Activated B cell treated with CpG ODN at 0.5 μM for 24 hours (primary cell): ENCODE data around the gene FBXL4. TPM values are rescaled to one million over a fixed set of nuclear protein-coding genes. Genes with fewer than 3 reads are reported as not detected.

Source experiments
- ATAC-seq: fragments of 200-7000 bp; cut with Tn5 transposase; one replicate; pipeline ENCODE4 v1.10.0; 2021; ENCODE audit warnings: low read depth, mild to moderate bottlenecking, moderate library complexity
- CTCF ChIA-PET: fragments of 350-600 bp; sonication (Branson Sonifier 250); formaldehyde crosslinking; loops from one replicate; lab custom pipeline; 2021; ENCODE audit warnings: antibody characterized with exemption; lab: Charles Lee
- POLR2A ChIA-PET: fragments of 350-600 bp; sonication (Branson Sonifier 250); formaldehyde crosslinking; loops from one replicate; lab custom pipeline; 2021; ENCODE audit warnings: antibody characterized with exemption; lab: Charles Lee
- DNase-seq: peaks from one replicate; pipeline ENCODE4 v3.0.0; 2022
- H3K27ac Mint-ChIP-seq: one replicate; pipeline ENCODE4 v1.8.0; 2020; ENCODE audit warnings: mixed read lengths
- H3K27me3 Mint-ChIP-seq: one replicate; pipeline ENCODE4 v1.8.0; 2021; ENCODE audit warnings: mixed read lengths
- H3K36me3 Mint-ChIP-seq: one replicate; pipeline ENCODE4 v1.8.0; 2021; ENCODE audit warnings: low read depth, mixed read lengths
- H3K4me1 Mint-ChIP-seq: one replicate; pipeline ENCODE4 v1.8.0; 2021; ENCODE audit warnings: mixed read lengths
- H3K4me3 Mint-ChIP-seq: one replicate; pipeline ENCODE4 v1.8.0; 2020; ENCODE audit warnings: mild to moderate bottlenecking, mixed read lengths
- H3K9me3 Mint-ChIP-seq: one replicate; pipeline ENCODE4 v1.8.0; 2020; ENCODE audit warnings: mixed read lengths
- CTCF ChIP-seq: fragments of 200-600 bp; IDR thresholded peaks from one replicate; pipeline ENCODE4 v1.8.0; 2022; ENCODE audit warnings: antibody characterized with exemption, mild to moderate bottlenecking
- intact Hi-C: fragments of 100-400 bp; cut with micrococcal nuclease; formaldehyde crosslinking; loops from one replicate; pipeline ENCODE4 v1.15.1; 2024
- total RNA-seq: library from RNA; stranded (reverse); gene quantifications from 2 replicates; pipeline ENCODE4 v1.2.3, GENCODE V29; 2022

Gene FBXL4
- total RNA-seq, 1 donor from 2014 or later = 10.8 TPM

DNA sequence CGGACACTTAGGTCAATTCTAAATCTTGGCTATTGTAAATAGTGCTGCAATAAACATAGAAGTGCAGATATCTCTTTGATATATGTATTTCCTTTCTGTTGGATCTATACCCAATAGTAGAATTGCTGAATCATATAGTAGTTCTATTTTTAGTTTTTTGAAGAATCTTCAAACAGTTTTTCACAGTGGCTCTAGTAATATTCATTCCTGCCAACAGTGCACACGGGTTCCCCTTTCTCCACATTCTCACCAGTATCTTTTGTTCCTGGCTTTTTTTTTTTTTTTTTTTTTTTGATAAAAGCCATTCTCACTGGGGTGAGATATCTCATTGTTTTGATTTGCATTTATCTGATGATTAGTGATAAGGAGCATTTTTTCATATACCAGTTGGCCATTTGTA is 1.8 kb upstream of the FBXL4 start:
- H3K4me1 Mint-ChIP-seq = peaks cover 29% of the 10 kb centered on the region
- peaks cover 7% of the 10 kb centered on the region for H3K9me3 Mint-ChIP-seq
- peaks cover 1% of the 10 kb centered on the region for H3K27me3 Mint-ChIP-seq
- peaks cover 5% of the 10 kb centered on the region for H3K36me3 Mint-ChIP-seq
- ChIA-PET CTCF (no interaction called here), POLR2A (interaction anchor here (0.7 kb wide), 1 partner anchor 16 kb away, joined by 14 read pairs; no protein-coding TSS in a partner anchor)
- no peak overlapping the region for H3K4me3 Mint-ChIP-seq
- H3K27ac Mint-ChIP-seq = no peak overlapping the region
- ATAC-seq (no peak), DNase-seq (no peak)
- TF ChIP-seq CTCF = no peak
- intact Hi-C loops = loop anchor here (5.0 to 10.0 kb wide), 6 partner anchors 102 to 1935 kb away; partner anchors contain the start of genes ASCC3, CCNC and PNISR

DNA sequence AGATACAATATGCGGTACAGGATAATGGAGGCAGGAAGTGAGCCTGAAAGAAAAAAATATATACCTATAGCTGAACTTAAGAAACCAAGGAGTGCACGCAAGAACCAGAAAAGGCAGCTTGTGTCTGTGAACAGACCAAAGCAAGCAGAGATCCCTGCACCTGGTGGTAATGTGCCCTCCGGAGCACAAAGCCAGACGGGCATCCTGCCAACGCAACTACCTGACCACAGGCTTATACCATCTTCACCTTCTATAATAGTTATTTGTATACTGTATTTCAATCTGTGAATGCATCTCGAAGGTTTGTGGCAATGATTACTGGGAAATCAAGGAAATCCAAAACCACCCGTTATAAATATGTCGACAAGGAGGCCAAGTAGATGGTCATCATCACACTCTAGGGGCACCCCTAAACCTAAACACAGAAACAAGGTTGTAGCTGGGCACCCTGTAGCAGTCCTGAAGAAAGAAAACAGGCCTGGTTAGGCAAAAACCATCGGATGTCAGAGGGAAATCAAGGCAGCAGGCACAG is 801 bp downstream of the FBXL4 start:
- no peaks in the 10 kb centered on the region for H3K27me3 Mint-ChIP-seq
- CTCF ChIA-PET = no interaction called here
- POLR2A ChIA-PET = no interaction called here
- peaks cover 36% of the 10 kb centered on the region for H3K4me1 Mint-ChIP-seq
- ATAC-seq (no peak), DNase-seq (no peak)
- H3K36me3 Mint-ChIP-seq = peaks cover 15% of the 10 kb centered on the region
- peaks cover 13% of the 10 kb centered on the region for H3K9me3 Mint-ChIP-seq
- intact Hi-C loops = loop anchor here (2.0 to 10.0 kb wide), 8 partner anchors 100 to 1938 kb away; partner anchors contain the start of genes ASCC3, CCNC, MMS22L and PNISR
- peak overlapping the region; percentile 91 for H3K4me3 Mint-ChIP-seq
- peak overlapping the region; percentile 86 for H3K27ac Mint-ChIP-seq
- no peak for TF ChIP-seq CTCF

- Mint-ChIP-seq H3K4me3 (peak overlapping the region; percentile 91), H3K36me3 (peaks cover 17% of the 10 kb centered on the region), H3K27ac (peak overlapping the region; percentile 86), H3K9me3 (peaks cover 15% of the 10 kb centered on the region), H3K4me1 (peaks cover 38% of the 10 kb centered on the region), H3K27me3 (no peaks in the 10 kb centered on the region)
- ChIA-PET CTCF (no interaction called here), POLR2A (no interaction called here)
- no peak for ATAC-seq
- DNase-seq = no peak
- intact Hi-C loops = loop anchor here (2.0 to 10.0 kb wide), 8 partner anchors 99 to 1938 kb away; partner anchors contain the start of genes ASCC3, CCNC, MMS22L and PNISR
- TF ChIP-seq CTCF = no peak
Observed at GRCh38 chr6:98946266-98946878, 1.4 kb downstream of the FBXL4 start.

DNA sequence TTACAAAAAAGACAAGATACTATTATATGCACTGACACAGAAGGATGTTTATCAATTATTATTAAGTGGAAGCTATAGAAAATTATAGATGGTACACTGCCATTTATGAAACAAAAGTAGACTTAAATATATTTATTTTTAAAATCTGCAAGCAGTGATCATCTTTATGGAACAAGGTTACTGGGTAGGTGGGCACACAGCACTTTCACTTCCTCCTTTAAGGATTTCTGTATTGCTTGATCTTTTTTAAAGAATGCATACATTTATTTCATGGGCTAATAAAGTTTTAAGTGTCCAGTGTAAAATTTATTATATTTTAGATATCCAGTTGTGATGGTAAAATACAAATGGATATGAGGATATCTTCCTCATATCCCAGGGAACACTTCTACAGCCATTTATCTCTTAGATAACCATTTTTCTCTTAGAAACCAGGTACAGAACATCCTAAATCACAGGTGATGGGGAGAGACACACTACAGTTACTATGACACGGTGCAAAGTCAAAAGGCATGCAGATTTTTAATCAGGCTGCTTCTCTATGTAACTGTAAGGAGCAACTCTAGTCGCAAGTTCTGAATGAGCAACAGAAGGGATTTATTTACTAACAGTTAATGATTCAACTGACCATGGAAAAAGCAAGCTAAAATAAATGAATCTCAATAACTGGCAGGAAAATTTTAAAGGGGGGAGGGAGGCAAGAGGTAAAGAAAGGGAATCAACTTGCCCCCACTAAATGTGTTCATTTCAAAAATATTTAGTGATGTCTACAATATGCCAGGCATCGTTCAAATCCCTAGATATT is 2.2 kb downstream of the FBXL4 start:
- intact Hi-C loops = loop anchor here (1.0 to 10.0 kb wide), 9 partner anchors 10 to 1939 kb away; partner anchors contain the start of genes ASCC3, CCNC, MMS22L and PNISR
- POLR2A ChIA-PET = no interaction called here
- DNase-seq = no peak
- Mint-ChIP-seq H3K4me1 (peaks cover 39% of the 10 kb centered on the region), H3K9me3 (peaks cover 18% of the 10 kb centered on the region), H3K27me3 (no peaks in the 10 kb centered on the region), H3K36me3 (peaks cover 24% of the 10 kb centered on the region), H3K4me3 (peak overlapping the region; percentile 91), H3K27ac (peak overlapping the region; percentile 25)
- TF ChIP-seq CTCF = no peak
- CTCF ChIA-PET = no interaction called here
- ATAC-seq = no peak
